GM12875 (cell line): ENCODE data around the gene SLFN11.

Experiments used
- H3K4me3 ChIP-seq: one replicate; pipeline ENCODE4 v1.5.1; 2011; ENCODE audit warnings: low read depth, low read length, control low read depth
- TF ChIP-seq, protein P1 (sequence below): IDR thresholded peaks from 2 replicates; pipeline ENCODE4 v1.5.1; 2011; ENCODE audit warnings: low read depth, mild to moderate bottlenecking, control low read depth, inconsistent platforms, low read length, moderate library complexity, borderline replicate concordance; ENCODE audit not compliant: insufficient read depth

Gene SLFN11

DNA sequence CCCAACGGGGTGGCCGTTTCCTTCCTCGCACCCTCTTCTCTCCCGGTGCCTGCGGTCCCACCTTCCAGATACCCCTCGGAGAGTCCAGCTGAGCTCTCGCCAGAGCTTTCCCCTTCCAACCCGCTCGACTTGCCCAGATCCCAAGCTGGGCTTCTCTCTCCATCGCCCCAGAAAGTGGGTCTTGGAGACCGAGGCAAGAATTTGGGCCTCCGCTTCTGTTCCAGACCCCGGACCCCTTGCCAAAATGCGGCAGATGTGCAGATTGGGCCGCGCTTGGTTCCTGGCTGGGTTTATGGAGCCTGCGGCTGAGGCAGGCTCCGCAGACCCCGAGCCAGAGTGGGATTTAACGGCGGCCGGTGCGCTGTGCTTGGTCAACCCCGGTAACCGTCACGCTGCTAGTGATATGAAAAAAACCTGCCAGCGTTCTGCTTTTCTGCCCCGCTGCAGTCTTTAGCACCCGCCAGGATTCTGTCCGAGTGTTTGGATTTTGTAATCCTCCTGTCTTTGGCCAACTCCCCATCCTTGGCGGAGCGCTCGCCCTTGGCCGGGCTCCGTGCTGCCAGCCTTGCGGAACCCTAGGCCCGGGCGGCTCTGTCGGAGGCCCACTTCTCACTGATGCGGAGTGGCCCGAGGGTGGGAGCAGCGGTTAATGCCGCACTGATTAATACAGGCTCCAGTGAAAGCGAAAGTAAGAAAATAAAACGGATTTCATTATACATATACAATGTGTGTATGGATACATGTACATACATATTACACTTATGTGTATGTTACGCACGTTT is 754 bp upstream of the SLFN11 start:
- TF ChIP-seq, protein P1, sequence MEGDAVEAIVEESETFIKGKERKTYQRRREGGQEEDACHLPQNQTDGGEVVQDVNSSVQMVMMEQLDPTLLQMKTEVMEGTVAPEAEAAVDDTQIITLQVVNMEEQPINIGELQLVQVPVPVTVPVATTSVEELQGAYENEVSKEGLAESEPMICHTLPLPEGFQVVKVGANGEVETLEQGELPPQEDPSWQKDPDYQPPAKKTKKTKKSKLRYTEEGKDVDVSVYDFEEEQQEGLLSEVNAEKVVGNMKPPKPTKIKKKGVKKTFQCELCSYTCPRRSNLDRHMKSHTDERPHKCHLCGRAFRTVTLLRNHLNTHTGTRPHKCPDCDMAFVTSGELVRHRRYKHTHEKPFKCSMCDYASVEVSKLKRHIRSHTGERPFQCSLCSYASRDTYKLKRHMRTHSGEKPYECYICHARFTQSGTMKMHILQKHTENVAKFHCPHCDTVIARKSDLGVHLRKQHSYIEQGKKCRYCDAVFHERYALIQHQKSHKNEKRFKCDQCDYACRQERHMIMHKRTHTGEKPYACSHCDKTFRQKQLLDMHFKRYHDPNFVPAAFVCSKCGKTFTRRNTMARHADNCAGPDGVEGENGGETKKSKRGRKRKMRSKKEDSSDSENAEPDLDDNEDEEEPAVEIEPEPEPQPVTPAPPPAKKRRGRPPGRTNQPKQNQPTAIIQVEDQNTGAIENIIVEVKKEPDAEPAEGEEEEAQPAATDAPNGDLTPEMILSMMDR: no peak
- H3K4me3 ChIP-seq: peak overlapping the region; percentile 39

DNA sequence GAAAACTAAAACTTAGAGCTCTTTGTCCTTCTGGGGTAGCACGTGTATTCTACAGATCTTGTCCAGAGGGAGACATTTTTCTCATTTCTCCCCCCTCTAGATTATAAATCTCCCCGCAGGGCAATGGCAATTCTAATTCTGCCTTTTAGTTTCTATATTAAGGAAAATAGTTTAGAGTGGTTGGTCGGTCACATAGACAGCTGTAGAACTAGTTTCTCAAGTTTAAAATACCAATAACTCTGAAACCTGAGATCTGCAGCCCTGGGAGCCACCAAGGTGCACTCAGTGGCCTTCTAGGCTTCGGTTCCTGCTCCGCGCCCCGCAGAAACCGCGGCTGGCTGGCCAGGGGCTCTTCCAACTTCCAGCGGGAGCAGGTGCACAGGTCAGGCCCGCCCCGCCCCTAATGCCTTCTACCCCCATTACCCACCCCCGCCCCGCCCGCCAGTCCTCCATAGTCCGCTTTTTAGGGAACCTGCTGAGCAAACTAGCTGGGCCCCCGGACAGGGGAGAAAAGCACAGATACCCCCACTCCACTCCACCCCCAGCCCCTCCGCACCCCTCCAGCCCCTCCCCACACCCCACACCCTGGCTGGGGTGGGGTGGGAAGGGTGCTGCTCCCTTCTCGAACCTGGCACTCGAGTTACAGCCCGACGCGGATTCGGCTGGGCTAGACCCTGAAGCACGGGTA is 431 bp downstream of the SLFN11 start:
- peak overlapping the region; percentile 39 for H3K4me3 ChIP-seq
- TF ChIP-seq, protein P1: no peak

DNA sequence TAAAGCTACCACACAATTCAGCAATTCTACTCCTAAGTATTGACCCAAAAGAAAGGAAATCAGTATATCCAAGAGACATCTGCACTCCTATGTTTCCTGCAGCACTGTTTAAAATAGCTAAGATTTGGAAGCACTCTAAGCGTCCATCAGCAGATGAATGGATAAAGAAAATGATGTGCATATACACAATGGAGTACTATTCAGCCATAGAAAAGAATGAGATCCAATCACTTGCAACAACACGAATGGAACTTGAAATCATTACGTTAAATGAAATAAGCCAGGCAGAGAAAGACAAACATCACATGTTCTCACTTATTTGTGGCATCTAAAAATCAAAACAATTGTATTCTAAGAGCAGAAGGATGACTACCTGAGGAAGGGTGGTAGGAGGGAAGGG is 1.5 kb downstream of the SLFN11 start:
- H3K4me3 ChIP-seq: no peak overlapping the region

DNA sequence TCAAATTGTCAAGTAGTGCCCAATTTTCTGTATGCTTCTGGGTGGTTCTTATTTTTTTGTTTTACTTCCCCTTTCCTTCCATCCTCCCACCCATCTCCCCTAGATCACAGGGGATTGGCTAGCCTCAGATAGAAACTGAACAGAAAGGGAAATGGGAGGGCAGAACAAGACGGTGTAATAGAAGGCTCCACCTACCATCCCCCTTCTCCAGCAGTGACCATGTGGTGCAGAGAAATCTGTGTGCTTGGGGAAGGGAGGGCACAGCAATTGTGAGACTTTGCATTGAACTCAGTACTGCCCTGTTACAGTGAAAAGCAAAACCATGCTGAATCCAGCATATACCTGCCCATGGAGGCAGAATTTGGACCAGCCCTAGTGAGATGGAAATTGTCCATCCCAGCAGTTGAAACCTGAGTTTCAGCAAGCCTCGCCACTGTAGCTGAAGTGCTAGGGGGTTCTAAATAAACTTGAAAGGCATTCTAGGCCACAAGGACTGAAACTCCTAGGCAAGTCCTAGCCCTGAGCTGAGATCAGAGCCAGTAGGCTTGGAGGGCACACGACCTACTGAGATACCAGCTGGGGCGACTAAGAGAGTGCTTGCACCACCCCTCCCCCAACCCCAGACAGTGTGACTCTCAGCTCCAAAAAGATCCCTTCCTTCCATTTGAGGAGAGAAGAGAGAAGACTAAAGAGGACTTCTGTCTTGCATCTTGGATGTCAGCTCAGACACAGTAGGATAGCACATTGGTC is 5.2 kb downstream of the SLFN11 start:
- H3K4me3 ChIP-seq: no peak overlapping the region
- TF ChIP-seq, protein P1: no peak

More for the DNA sequence above, 1.5 kb downstream of the SLFN11 start:
- TF ChIP-seq, protein P1: no peak

DNA sequence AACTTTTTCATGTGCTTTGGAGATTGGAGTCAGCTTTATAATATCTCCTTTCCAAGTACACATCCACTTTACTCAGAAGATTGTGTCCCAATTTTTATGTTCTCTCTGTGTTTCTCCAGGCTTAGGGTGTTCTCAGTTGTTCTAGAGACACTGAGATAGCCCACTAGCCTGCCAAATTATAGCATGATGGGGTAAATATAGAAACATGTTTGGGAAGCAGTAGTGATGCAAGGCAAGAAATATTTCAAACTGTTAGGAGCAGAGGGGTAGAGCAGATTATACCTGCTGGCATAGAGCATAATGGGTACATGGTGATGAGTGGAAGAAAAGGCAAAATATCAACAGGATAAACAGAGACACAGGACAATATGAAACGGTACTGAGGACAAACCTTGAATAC is 12.4 kb downstream of the SLFN11 start:
- TF ChIP-seq, protein P1: no peak
- H3K4me3 ChIP-seq: no peak overlapping the region

DNA sequence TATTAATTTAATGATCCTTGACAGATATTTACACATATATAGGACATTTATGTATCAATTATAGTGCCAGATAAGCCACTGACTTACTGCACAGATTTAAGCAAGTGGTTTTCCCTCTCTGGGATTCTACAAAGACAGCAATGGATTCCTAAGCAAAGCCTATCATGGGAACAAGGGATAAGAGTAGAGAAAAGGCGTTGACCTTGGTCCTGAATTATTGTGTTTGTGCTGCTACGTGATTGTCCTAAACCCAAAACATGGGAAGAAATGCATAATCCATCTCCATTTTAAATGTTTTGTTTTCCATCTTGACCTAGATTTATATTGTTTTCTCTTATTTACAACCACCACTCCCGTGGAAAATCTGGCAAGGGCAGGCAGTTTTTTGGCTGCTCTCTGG is 14.0 kb downstream of the SLFN11 start:
- H3K4me3 ChIP-seq: no peak overlapping the region
- TF ChIP-seq, protein P1: no peak
